ENCODE results near the gene RHOC.

RHOC gene

GRCh38 chr1:112700290-112701226 lies 6.4 kb downstream of the RHOC start:
- peak; percentile 95 for DNase-seq

GRCh38 chr1:112699425-112700144 lies 7.3 kb downstream of the RHOC start:
- no peak for DNase-seq

GRCh38 chr1:112698366-112699310 lies 8.3 kb downstream of the RHOC start:
- peak; percentile 37 for DNase-seq

- DNase-seq = no peak
Observed at GRCh38 chr1:112697781-112698201, 9.1 kb downstream of the RHOC start.

GRCh38 chr1:112696578-112697314 lies 10.2 kb downstream of the RHOC start:
- no peak for DNase-seq

GRCh38 chr1:112695276-112695675 lies 11.7 kb downstream of the RHOC start:
- DNase-seq = no peak

- no peak for DNase-seq
Observed at GRCh38 chr1:112694363-112694929, 12.5 kb downstream of the RHOC start.

GRCh38 chr1:112693821-112694220 lies 13.1 kb downstream of the RHOC start:
- DNase-seq = no peak

- no peak for DNase-seq
Observed at GRCh38 chr1:112692681-112693080, 14.2 kb downstream of the RHOC start.

GRCh38 chr1:112689842-112690237 lies 17.1 kb downstream of the RHOC start:
- DNase-seq = no peak

- no peak for DNase-seq
Observed at GRCh38 chr1:112689196-112689841, 17.6 kb downstream of the RHOC start.

- DNase-seq = peak; percentile 58
Observed at GRCh38 chr1:112688781-112689193, 18.1 kb downstream of the RHOC start.

- no peak for DNase-seq
Observed at GRCh38 chr1:112687785-112688496, 19.0 kb downstream of the RHOC start.

GRCh38 chr1:112687361-112687760 lies 19.6 kb downstream of the RHOC start:
- no peak for DNase-seq

GRCh38 chr1:112686835-112687234 lies 20.1 kb downstream of the RHOC start:
- no peak for DNase-seq

GRCh38 chr1:112686417-112686816 lies 20.5 kb downstream of the RHOC start:
- no peak for DNase-seq

GRCh38 chr1:112685913-112686312 lies 21.0 kb downstream of the RHOC start:
- DNase-seq = no peak

- no peak for DNase-seq
Observed at GRCh38 chr1:112678605-112679004, 28.3 kb downstream of the RHOC start.

GRCh38 chr1:112677501-112677900 lies 29.4 kb downstream of the RHOC start:
- DNase-seq = no peak

GRCh38 chr1:112676543-112676942 lies 30.4 kb downstream of the RHOC start:
- DNase-seq = no peak

Measured in left hindlimb (tissue), 1 donor.